Measurements from ENCODE around the gene MYO16. TPM values are rescaled to one million over a fixed set of nuclear protein-coding genes. Genes with fewer than 3 reads are reported as not detected.

MYO16 gene
- total RNA-seq, 1 donor from 2014 or later, result 0.49 TPM

GRCh38 chr13:109224033-109224432 is 594.6 kb downstream of the MYO16 start:
- DNase-seq (ENCODE audit: extremely low spot score in 2 of 2), result no peak
- Histone ChIP-seq H3K4me1 (no peaks in the 10 kb centered on the region), H3K36me3 (no peaks in the 10 kb centered on the region), H3K27ac (no peak overlapping the region), H3K9me3 (no peaks in the 10 kb centered on the region), H3K27me3 (no peaks in the 10 kb centered on the region), H3K4me3 (no peak overlapping the region)
- TF ChIP-seq CTCF (IDR thresholded peaks at IDR 0.05), result no peak
- no peak for TF ChIP-seq POLR2AphosphoS5 (IDR thresholded peaks at IDR 0.05; ENCODE audit: insufficient read depth in 1 of 2, low read depth in 1 of 2)
- TF ChIP-seq POLR2A (IDR thresholded peaks at IDR 0.05), result no peak
- intact Hi-C loops (cut with DNase I), result no loop called here

GRCh38 chr13:109226631-109227030 is 597.2 kb downstream of the MYO16 start:
- Histone ChIP-seq H3K27ac (no peak overlapping the region), H3K27me3 (no peaks in the 10 kb centered on the region), H3K4me3 (no peak overlapping the region), H3K36me3 (no peaks in the 10 kb centered on the region), H3K4me1 (no peaks in the 10 kb centered on the region), H3K9me3 (no peaks in the 10 kb centered on the region)
- intact Hi-C loops (cut with DNase I), result no loop called here
- TF ChIP-seq POLR2A (IDR thresholded peaks at IDR 0.05), result no peak
- no peak for TF ChIP-seq CTCF (IDR thresholded peaks at IDR 0.05)
- TF ChIP-seq POLR2AphosphoS5 (IDR thresholded peaks at IDR 0.05; ENCODE audit: insufficient read depth in 1 of 2, low read depth in 1 of 2), result no peak
- no peak for DNase-seq (ENCODE audit: extremely low spot score in 2 of 2)

- no peak overlapping the region for H3K27ac ChIP-seq
- H3K4me1 ChIP-seq, result no peaks in the 10 kb centered on the region
- no peak for TF ChIP-seq CTCF (IDR thresholded peaks at IDR 0.05)
- no peak for TF ChIP-seq POLR2A (IDR thresholded peaks at IDR 0.05)
- TF ChIP-seq POLR2AphosphoS5 (IDR thresholded peaks at IDR 0.05; ENCODE audit: insufficient read depth in 1 of 2, low read depth in 1 of 2), result no peak
- no peaks in the 10 kb centered on the region for H3K27me3 ChIP-seq
- H3K9me3 ChIP-seq, result no peaks in the 10 kb centered on the region
- no peak for DNase-seq (ENCODE audit: extremely low spot score in 2 of 2)
- no peak overlapping the region for H3K4me3 ChIP-seq
- no peaks in the 10 kb centered on the region for H3K36me3 ChIP-seq
- intact Hi-C loops (cut with DNase I), result no loop called here
These were observed 598.0 kb downstream of the MYO16 start for GRCh38 chr13:109227344-109227940.

- H3K27me3 ChIP-seq, result no peaks in the 10 kb centered on the region
- H3K36me3 ChIP-seq, result no peaks in the 10 kb centered on the region
- H3K4me1 ChIP-seq, result no peaks in the 10 kb centered on the region
- H3K27ac ChIP-seq, result no peak overlapping the region
- intact Hi-C loops (cut with DNase I), result no loop called here
- no peak for DNase-seq (ENCODE audit: extremely low spot score in 2 of 2)
- H3K9me3 ChIP-seq, result no peaks in the 10 kb centered on the region
- no peak overlapping the region for H3K4me3 ChIP-seq
- TF ChIP-seq POLR2A (IDR thresholded peaks at IDR 0.05), result no peak
- TF ChIP-seq POLR2AphosphoS5 (IDR thresholded peaks at IDR 0.05; ENCODE audit: insufficient read depth in 1 of 2, low read depth in 1 of 2), result no peak
- no peak for TF ChIP-seq CTCF (IDR thresholded peaks at IDR 0.05)
These were observed 598.8 kb downstream of the MYO16 start for GRCh38 chr13:109228211-109228610.

- Histone ChIP-seq H3K4me1 (no peaks in the 10 kb centered on the region), H3K27me3 (no peaks in the 10 kb centered on the region), H3K4me3 (no peak overlapping the region), H3K9me3 (no peaks in the 10 kb centered on the region), H3K36me3 (no peaks in the 10 kb centered on the region), H3K27ac (no peak overlapping the region)
- intact Hi-C loops (cut with DNase I), result no loop called here
- no peak for DNase-seq (ENCODE audit: extremely low spot score in 2 of 2)
- TF ChIP-seq POLR2A (IDR thresholded peaks at IDR 0.05), result no peak
- no peak for TF ChIP-seq POLR2AphosphoS5 (IDR thresholded peaks at IDR 0.05; ENCODE audit: insufficient read depth in 1 of 2, low read depth in 1 of 2)
- TF ChIP-seq CTCF (IDR thresholded peaks at IDR 0.05), result no peak
These were observed 602.5 kb downstream of the MYO16 start for GRCh38 chr13:109231888-109232287.
